Transverse colon (tissue), 4 donors: ENCODE results near the gene CHIC1. TPM values are rescaled to one million over a fixed set of nuclear protein-coding genes. Genes with fewer than 3 reads are reported as not detected.
"Not testable (repeated sequence)": the region's sequence is repeated elsewhere in the genome, so short reads cannot be mapped to it uniquely, and the experiment has no call there.

Experiments
- DNase-seq: peaks from one replicate; pipeline ENCODE4 v3.0.0-alpha.2; 2019
- H3K27ac ChIP-seq, 4 donors: fragments of 200-600 bp; sonication (generic); 2 replicates each; pipeline ENCODE4 v1.5.1; 2016 to 2018; ENCODE audit warnings: inconsistent platforms in 4 of 4
- H3K27me3 ChIP-seq: fragments of 200-600 bp; sonication (generic); 2 replicates; pipeline ENCODE4 v1.5.1; 2017; ENCODE audit warnings: inconsistent platforms
- H3K36me3 ChIP-seq, 4 donors: fragments of 200-600 bp; sonication (generic); 2 replicates each; pipeline ENCODE4 v1.5.1; 2017 to 2019; ENCODE audit warnings: inconsistent platforms in 4 of 4
- H3K4me1 ChIP-seq, 4 donors: fragments of 200-600 bp; sonication (generic); 2 replicates each; pipeline ENCODE4 v1.5.1; 2017 to 2020; ENCODE audit warnings: inconsistent platforms in 4 of 4
- H3K4me3 ChIP-seq, 4 donors: fragments of 200-600 bp; sonication (generic); 1 replicate in 1 of 4; 2 replicates in 3 of 4; pipeline versions ENCODE4 v1.5.1 to v1.6.1; 2017 to 2019; ENCODE audit warnings: inconsistent platforms in 4 of 4
- H3K9me3 ChIP-seq, 2 donors: fragments of 200-600 bp; sonication (generic); 2 replicates each; pipeline ENCODE4 v1.5.1; 2017 to 2019; ENCODE audit warnings: inconsistent platforms in 2 of 2
- CTCF ChIP-seq, 5 experiments: fragments of 200-600 bp in 3 of 5; fragments of 450-650 bp in 2 of 5; sonication (generic) in 3 of 5; IDR thresholded peaks; 1 replicate in 2 of 5; 2 replicates in 3 of 5; pipeline ENCODE4 v1.5.1; 2016 to 2017; ENCODE audit warnings: antibody characterized with exemption in 5 of 5, inconsistent platforms in 3 of 5, mild to moderate bottlenecking in 2 of 5, moderate library complexity in 1 of 5
- EP300 ChIP-seq: sonication (generic); formaldehyde crosslinking; IDR thresholded peaks from one replicate; pipeline ENCODE4 v1.6.1; 2017; ENCODE audit warnings: antibody characterized with exemption, low read depth
- POLR2A ChIP-seq: fragments of 450-650 bp; IDR thresholded peaks from one replicate; pipeline ENCODE4 v1.6.1; 2016; ENCODE audit warnings: antibody characterized with exemption, mild to moderate bottlenecking, moderate library complexity
- POLR2AphosphoS5 ChIP-seq, 3 donors: sonication (generic); formaldehyde crosslinking; IDR thresholded peaks; one replicate each; pipeline ENCODE4 v1.6.1; 2016; ENCODE audit warnings: antibody characterized with exemption in 3 of 3
- WGBS, 2 donors: methylation state at CpG; one replicate each; pipeline ENCODE4 v1.1.5; 2018; ENCODE audit warnings: low coverage in 1 of 2; 5-methylcytosine and 5-hydroxymethylcytosine counted together
- in situ Hi-C, 4 donors: fragments of 200-750 bp; cut with MboI; loops; one replicate each; pipeline versions ENCODE4 v1.15.0 to v1.15.1; 2017; ENCODE audit warnings: low sequenced_read_pairs in 3 of 4, low pct_ligation_motif_present in 1 of 4, low pct_unique_long_range_greater_than_20kb in 1 of 4
- intact Hi-C: fragments of 100-400 bp; cut with DNase I; formaldehyde crosslinking; loops from one replicate; pipeline ENCODE4 v1.15.1; 2023; ENCODE audit warnings: low total_unique reads
- total RNA-seq, 4 donors: library from RNA; depleted of rRNA; stranded (reverse); fragments of >200 nt; gene quantifications; one replicate each; pipeline ENCODE4 v1.1.0, GENCODE V29; 2016

CHIC1 gene
- total RNA-seq, 4 donors from 2014 or later, result 1.00 to 13.5 (median 9.2) TPM

- intact Hi-C loops, result no loop called here
- in situ Hi-C loops, result no loop called here
- no peak for DNase-seq
- Histone ChIP-seq H3K27me3 (no peaks in the 10 kb centered on the region), H3K9me3 (no peaks in the 10 kb centered on the region), H3K4me1 (peaks cover 0 to 36% (median 0%) of the 10 kb centered on the region in 4 donors), H3K36me3 (no peaks in the 10 kb centered on the region), H3K27ac (no peak overlapping the region), H3K4me3 (no peak overlapping the region)
- TF ChIP-seq POLR2A, result no peak
- no peak for TF ChIP-seq POLR2AphosphoS5 (IDR thresholded peaks at IDR 0.05)
- TF ChIP-seq CTCF (IDR thresholded peaks at IDR 0.05), result no peak
- no peak for TF ChIP-seq EP300
- 40 to 47% methylated on average over 1 to 2 of the region's 2 CpGs for WGBS, 2 donors
Measured at GRCh38 chrX:73577361-73577760, 14.4 kb downstream of the CHIC1 start.

DNA sequence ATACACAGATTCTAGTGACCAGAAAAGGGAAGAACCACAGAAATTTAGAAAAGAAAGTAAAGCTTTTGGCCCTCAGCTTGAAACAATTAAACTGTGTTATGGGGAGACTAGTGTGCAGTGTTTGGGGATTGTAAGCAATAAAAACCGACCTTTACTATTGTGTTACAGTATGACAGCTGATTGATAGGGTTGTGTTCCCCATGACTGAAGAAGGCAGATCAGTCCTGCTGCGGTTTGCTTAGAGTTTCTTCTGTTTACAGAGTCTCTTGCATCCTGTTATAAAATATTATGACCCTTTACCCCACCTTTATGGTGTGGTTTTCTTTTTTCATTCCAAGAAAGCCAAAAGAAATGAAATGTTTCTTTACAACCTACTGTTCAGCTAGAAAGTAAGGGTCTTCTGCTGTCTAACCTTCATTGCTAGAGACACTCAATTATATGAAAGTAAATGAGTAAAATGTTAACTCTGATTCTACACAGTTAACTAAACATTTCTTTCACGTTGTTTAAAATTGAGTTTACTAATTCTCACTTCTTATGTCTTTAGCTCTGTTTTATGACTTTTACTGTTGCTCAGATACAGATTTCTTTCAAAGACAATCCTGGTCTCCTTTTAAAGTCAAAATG, 18.1 kb downstream of the CHIC1 start:
- Histone ChIP-seq H3K4me1 (peaks cover 0 to 36% (median 0%) of the 10 kb centered on the region in 4 donors), H3K4me3 (peak overlapping the region in 1 of 4 donors; percentile 9), H3K9me3 (no peaks in the 10 kb centered on the region), H3K27me3 (no peaks in the 10 kb centered on the region), H3K36me3 (no peaks in the 10 kb centered on the region), H3K27ac (peak overlapping the region in 1 of 4 donors; percentile 20)
- in situ Hi-C loops (no loop called here), intact Hi-C loops (no loop called here)
- WGBS, 2 donors, result 13 to 16% methylated on average over 2 to 3 of the region's 3 CpGs
- no peak for DNase-seq
- TF ChIP-seq POLR2A, result no peak
- TF ChIP-seq EP300, result no peak
- TF ChIP-seq POLR2AphosphoS5 (IDR thresholded peaks at IDR 0.05), result no peak
- TF ChIP-seq CTCF (IDR thresholded peaks at IDR 0.05), result no peak

GRCh38 chrX:73597758-73598157, 34.8 kb downstream of the CHIC1 start:
- H3K36me3 ChIP-seq, H3K4me1 ChIP-seq, H3K4me3 ChIP-seq, intact Hi-C loops, DNase-seq, H3K27ac ChIP-seq, H3K9me3 ChIP-seq, in situ Hi-C loops, H3K27me3 ChIP-seq: not testable (repeated sequence)
- WGBS, 2 donors, result 95% methylated on average over 1 of the region's 1 CpG; no CpG with 5 or more reads in 1 of the 2 donors

GRCh38 chrX:73615022-73615421, 52.0 kb downstream of the CHIC1 start:
- Histone ChIP-seq H3K36me3 (no peaks in the 10 kb centered on the region), H3K4me1 (no peaks in the 10 kb centered on the region), H3K27ac (no peak overlapping the region), H3K9me3 (no peaks in the 10 kb centered on the region), H3K27me3 (no peaks in the 10 kb centered on the region), H3K4me3 (no peak overlapping the region)
- no peak for DNase-seq
- WGBS, 2 donors, result 76% methylated on average over 3 of the region's 3 CpGs; no CpG with 5 or more reads in 1 of the 2 donors
- intact Hi-C loops, result no loop called here
- in situ Hi-C loops, result no loop called here
- TF ChIP-seq EP300 (no peak), POLR2A (no peak), POLR2AphosphoS5 (IDR thresholded peaks at IDR 0.05) (no peak), CTCF (IDR thresholded peaks at IDR 0.05) (no peak)

DNA sequence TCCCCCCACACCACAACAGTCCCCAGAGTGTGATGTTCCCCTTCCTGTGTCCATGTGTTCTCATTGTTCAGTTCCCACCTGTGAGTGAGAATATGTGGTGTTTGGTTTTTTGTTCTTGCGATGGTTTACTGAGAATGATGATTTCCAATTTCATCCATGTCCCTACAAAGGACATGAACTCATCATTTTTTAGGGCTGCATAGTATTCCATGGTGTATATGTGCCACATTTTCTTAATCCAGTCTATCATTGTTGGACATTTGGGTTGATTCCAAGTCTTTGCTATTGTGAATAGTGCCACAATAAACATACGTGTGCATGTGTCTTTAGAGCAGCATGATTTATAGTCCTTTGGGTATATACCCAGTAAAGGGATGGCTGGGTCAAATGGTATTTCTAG, 78.7 kb downstream of the CHIC1 start:
- H3K27me3 ChIP-seq, H3K4me3 ChIP-seq, intact Hi-C loops, H3K36me3 ChIP-seq, DNase-seq, H3K9me3 ChIP-seq, H3K4me1 ChIP-seq, H3K27ac ChIP-seq: not testable (repeated sequence)
- WGBS, 2 donors, result 100% methylated on average over 2 of the region's 2 CpGs; no CpG with 5 or more reads in 1 of the 2 donors
- in situ Hi-C loops, result loop anchor here in 1 of 4 donors (25.0 kb wide), 1 partner anchor 104 kb away; no protein-coding TSS in a partner anchor
